Measurements from ENCODE around the gene HMCN1. TPM values are rescaled to one million over a fixed set of nuclear protein-coding genes. Genes with fewer than 3 reads are reported as not detected.

The HMCN1 gene
- total and polyA plus RNA-seq, 9 donors, result 1.4 to 26.6 (median 3.8) TPM

DNA sequence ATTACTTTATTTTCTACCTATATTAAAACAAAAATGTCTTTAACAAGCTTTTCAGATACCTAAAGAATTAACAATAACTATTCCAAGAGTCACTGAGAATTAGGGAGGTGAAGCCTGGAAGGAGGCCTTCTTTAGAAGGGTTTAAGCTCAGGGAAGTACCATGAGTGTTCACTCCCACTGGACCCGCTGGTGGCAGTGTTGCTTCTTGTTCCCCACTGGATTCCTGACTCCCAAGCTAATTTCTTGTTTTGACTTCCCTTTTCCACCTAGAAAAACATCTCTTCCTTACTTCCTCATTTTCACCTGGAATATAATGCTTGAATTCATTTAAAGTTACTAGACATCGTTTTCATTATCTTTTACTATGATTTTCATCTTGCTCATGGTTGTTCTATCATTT lies 264.2 kb downstream of the HMCN1 start:
- H3K27ac ChIP-seq, result no peak overlapping the region
- no peaks in the 10 kb centered on the region for H3K27me3 ChIP-seq
- no peak for TF ChIP-seq EP300 (IDR thresholded peaks at IDR 0.05)
- TF ChIP-seq POLR2A (IDR thresholded peaks at IDR 0.05), result no peak
- TF ChIP-seq, protein P1, sequence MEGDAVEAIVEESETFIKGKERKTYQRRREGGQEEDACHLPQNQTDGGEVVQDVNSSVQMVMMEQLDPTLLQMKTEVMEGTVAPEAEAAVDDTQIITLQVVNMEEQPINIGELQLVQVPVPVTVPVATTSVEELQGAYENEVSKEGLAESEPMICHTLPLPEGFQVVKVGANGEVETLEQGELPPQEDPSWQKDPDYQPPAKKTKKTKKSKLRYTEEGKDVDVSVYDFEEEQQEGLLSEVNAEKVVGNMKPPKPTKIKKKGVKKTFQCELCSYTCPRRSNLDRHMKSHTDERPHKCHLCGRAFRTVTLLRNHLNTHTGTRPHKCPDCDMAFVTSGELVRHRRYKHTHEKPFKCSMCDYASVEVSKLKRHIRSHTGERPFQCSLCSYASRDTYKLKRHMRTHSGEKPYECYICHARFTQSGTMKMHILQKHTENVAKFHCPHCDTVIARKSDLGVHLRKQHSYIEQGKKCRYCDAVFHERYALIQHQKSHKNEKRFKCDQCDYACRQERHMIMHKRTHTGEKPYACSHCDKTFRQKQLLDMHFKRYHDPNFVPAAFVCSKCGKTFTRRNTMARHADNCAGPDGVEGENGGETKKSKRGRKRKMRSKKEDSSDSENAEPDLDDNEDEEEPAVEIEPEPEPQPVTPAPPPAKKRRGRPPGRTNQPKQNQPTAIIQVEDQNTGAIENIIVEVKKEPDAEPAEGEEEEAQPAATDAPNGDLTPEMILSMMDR (IDR thresholded peaks at IDR 0.05), result no peak
- H3K36me3 ChIP-seq, result no peaks in the 10 kb centered on the region
- intact Hi-C loops (cut with DNase I), result no loop called here
- H3K9me3 ChIP-seq, result no peaks in the 10 kb centered on the region
- no peaks in the 10 kb centered on the region for H3K4me1 ChIP-seq (ENCODE audit: insufficient read depth)
- no peak overlapping the region for H3K4me3 ChIP-seq
- 93 to 95% (median 95%) methylated on average over 2 of the region's 2 CpGs for WGBS, 3 donors
- DNase-seq, result no peak

- no peak for TF ChIP-seq EP300 (IDR thresholded peaks at IDR 0.05)
- no peak for TF ChIP-seq POLR2A (IDR thresholded peaks at IDR 0.05)
- TF ChIP-seq, protein P1 (IDR thresholded peaks at IDR 0.05), result no peak
- 75 to 83% (median 82%) methylated on average over 2 of the region's 2 CpGs for WGBS, 3 donors
- H3K4me1 ChIP-seq (ENCODE audit: insufficient read depth), result no peaks in the 10 kb centered on the region
- H3K27ac ChIP-seq, result no peak overlapping the region
- no peaks in the 10 kb centered on the region for H3K36me3 ChIP-seq
- intact Hi-C loops (cut with DNase I), result no loop called here
- no peaks in the 10 kb centered on the region for H3K9me3 ChIP-seq
- no peaks in the 10 kb centered on the region for H3K27me3 ChIP-seq
- no peak overlapping the region for H3K4me3 ChIP-seq
- no peak for DNase-seq
Observed at GRCh38 chr1:186002406-186002805, 268.2 kb downstream of the HMCN1 start.

DNA sequence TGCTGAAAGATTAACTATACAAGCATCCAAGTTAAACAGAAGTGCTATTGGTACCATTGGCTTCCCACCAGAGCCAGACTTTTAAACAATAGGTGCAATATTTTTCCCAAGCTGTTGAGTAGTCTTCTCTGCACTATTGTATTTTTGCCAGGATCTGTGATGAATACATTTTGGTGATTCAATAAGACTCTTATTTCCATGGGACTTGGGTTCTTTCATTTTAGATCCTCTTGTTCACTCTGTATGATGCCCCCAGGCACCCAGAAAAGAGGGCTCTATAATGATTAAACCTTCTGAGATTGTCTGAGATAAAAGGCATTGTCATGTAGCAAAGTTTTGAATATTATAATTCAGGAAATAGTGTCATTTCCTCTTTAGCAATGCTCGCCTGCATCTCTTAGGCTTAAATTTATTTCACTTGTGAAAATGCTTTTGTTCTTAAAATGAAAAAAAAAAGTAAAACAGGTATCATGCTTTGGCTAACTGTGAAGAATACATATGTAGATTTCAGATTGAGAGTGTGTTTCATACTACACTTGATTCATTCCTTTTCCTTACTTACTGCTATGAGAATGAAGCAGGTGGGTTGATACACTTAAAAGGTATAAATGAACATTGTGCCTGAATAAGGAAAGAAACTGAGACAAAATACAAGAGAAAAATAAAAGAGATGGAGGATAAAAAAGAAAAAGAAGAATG lies 275.0 kb downstream of the HMCN1 start:
- Histone ChIP-seq H3K36me3 (no peaks in the 10 kb centered on the region), H3K27me3 (no peaks in the 10 kb centered on the region), H3K27ac (no peak overlapping the region), H3K4me1 (ENCODE audit: insufficient read depth) (no peaks in the 10 kb centered on the region), H3K4me3 (no peak overlapping the region), H3K9me3 (no peaks in the 10 kb centered on the region)
- WGBS, 3 donors, result 84 to 98% (median 95%) methylated on average over 1 of the region's 1 CpG
- intact Hi-C loops (cut with DNase I), result no loop called here
- no peak for DNase-seq
- TF ChIP-seq POLR2A (IDR thresholded peaks at IDR 0.05), result no peak
- TF ChIP-seq, protein P1 (IDR thresholded peaks at IDR 0.05), result no peak
- TF ChIP-seq EP300 (IDR thresholded peaks at IDR 0.05), result no peak

DNA sequence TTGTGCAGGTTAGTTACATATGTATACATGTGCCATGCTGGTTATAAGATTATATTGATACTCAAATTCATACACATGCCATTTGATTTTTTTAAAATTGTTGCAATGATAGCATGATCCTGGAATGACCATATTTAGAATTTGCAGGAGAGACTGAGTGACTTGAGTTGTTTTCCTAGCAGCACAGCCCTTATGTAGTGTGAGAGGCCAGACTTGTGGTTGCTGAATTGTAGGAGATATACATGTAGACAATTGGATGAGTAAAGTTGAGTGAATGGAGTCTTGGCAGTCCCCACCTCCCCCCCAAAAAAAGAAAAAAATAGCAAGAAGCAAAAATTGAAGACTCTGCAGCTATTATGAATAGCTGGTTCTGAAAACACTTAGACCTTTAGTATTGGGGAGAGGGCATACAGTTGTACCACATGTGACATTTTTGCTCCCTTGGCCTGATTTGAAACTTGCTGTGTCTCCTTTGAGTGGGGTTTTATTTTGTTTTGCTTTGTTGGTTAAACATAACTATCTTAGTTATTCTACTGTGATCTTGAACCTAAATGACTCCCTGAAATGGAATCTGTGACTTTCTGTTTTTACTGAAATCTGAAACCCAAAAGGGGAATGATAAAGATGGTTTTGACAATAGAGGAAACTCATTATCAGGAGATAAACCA lies 280.3 kb downstream of the HMCN1 start:
- H3K4me1 ChIP-seq (ENCODE audit: insufficient read depth), result no peaks in the 10 kb centered on the region
- intact Hi-C loops (cut with DNase I), result no loop called here
- no peak overlapping the region for H3K27ac ChIP-seq
- DNase-seq, result no peak
- no peak overlapping the region for H3K4me3 ChIP-seq
- H3K27me3 ChIP-seq, result no peaks in the 10 kb centered on the region
- no peak for TF ChIP-seq POLR2A (IDR thresholded peaks at IDR 0.05)
- TF ChIP-seq, protein P1 (IDR thresholded peaks at IDR 0.05), result no peak
- TF ChIP-seq EP300 (IDR thresholded peaks at IDR 0.05), result no peak
- H3K36me3 ChIP-seq, result no peaks in the 10 kb centered on the region
- no peaks in the 10 kb centered on the region for H3K9me3 ChIP-seq
